NCI-H187 (cell line): ENCODE results near the gene TM6SF1.
"Not testable (repeated sequence)": the region's sequence is repeated elsewhere in the genome, so short reads cannot be mapped to it uniquely, and the experiment has no call there.

Source experiments
- DNase-seq, 2 experiments: peaks; one replicate each; lab custom pipeline; 2025; lab: John Stamatoyannopoulos, UW

The TM6SF1 gene

GRCh38 chr15:83088876-83089275 is 18.6 kb upstream of the TM6SF1 start:
- no peak for DNase-seq

GRCh38 chr15:83090465-83090864 is 17.0 kb upstream of the TM6SF1 start:
- DNase-seq: no peak

GRCh38 chr15:83091965-83092308 is 15.5 kb upstream of the TM6SF1 start:
- not testable (repeated sequence) for DNase-seq

GRCh38 chr15:83092309-83092976 is 15.0 kb upstream of the TM6SF1 start:
- no peak for DNase-seq

- DNase-seq: no peak
These were observed 12.9 kb upstream of the TM6SF1 start for GRCh38 chr15:83094583-83094982.

- DNase-seq: no peak
These were observed 9.4 kb upstream of the TM6SF1 start for GRCh38 chr15:83098079-83098478.

- no peak for DNase-seq
These were observed 8.2 kb upstream of the TM6SF1 start for GRCh38 chr15:83099290-83099689.

- DNase-seq: no peak
These were observed 7.3 kb upstream of the TM6SF1 start for GRCh38 chr15:83100097-83100646.

- no peak for DNase-seq
These were observed 5.1 kb upstream of the TM6SF1 start for GRCh38 chr15:83102346-83102745.

GRCh38 chr15:83104141-83104540 is 3.3 kb upstream of the TM6SF1 start:
- no peak for DNase-seq

GRCh38 chr15:83105440-83105839 is 2.0 kb upstream of the TM6SF1 start:
- no peak for DNase-seq

GRCh38 chr15:83107841-83108181 is 366 bp downstream of the TM6SF1 start:
- no peak for DNase-seq

- DNase-seq: no peak
These were observed 1.1 kb downstream of the TM6SF1 start for GRCh38 chr15:83108266-83109219.

- DNase-seq: no peak
These were observed 2.1 kb downstream of the TM6SF1 start for GRCh38 chr15:83109532-83109931.

- DNase-seq: no peak
These were observed 2.9 kb downstream of the TM6SF1 start for GRCh38 chr15:83110381-83110780.

- no peak for DNase-seq
These were observed 3.7 kb downstream of the TM6SF1 start for GRCh38 chr15:83111149-83111548.

GRCh38 chr15:83112233-83112955 is 4.9 kb downstream of the TM6SF1 start:
- DNase-seq: no peak

GRCh38 chr15:83112956-83113299 is 5.5 kb downstream of the TM6SF1 start:
- DNase-seq: no peak

- DNase-seq: no peak
These were observed 6.6 kb downstream of the TM6SF1 start for GRCh38 chr15:83113881-83114674.

GRCh38 chr15:83114856-83115255 is 7.4 kb downstream of the TM6SF1 start:
- DNase-seq: no peak

- no peak for DNase-seq
These were observed 8.0 kb downstream of the TM6SF1 start for GRCh38 chr15:83115410-83115809.
